8988T (cell line): ENCODE results near the gene MRPL45.
"Not testable (repeated sequence)": the region's sequence is repeated elsewhere in the genome, so short reads cannot be mapped to it uniquely, and the experiment has no call there.

Experiments
- DNase-seq: peaks from one replicate; pipeline ENCODE4 v3.0.0; 2011

Gene MRPL45

DNA sequence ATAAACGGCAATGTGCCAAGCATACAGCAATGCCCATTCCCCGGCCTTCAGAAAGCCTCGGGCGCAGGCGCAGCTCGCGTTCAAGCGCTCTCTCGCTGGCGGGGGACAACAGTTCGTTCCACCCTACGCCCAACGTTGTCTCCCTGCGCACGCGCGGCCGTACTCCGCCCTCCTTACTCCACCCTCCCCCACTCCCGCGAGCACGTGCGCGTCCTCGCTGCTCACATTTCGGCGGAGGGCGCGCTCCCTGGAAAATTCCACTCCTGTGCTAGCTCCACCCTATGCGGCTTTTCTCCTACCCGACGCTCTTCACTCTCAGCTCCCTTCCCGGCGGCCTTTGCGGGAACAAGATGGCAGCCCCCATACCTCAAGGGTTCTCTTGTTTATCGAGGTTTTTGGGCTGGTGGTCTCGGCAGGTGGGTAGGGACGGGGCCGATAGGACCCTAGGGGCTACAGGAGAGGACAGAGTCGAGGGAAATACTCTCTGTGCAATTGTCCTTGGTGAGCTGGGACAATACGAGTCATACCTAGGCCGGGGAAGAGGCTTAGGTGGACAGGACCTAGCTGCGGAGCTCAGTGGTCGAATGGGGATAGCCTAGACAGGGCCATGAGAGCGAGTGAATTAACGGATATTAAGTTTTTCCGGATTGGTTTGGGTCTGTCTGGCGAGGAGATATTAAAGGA lies at the start of gene MRPL45:
MRPL45 (plus strand) TSS at position 335 of the 684 bp plus-strand sequence; CDS start at position 351, 16 bp downstream.
- DNase-seq: peak; percentile 52

DNA sequence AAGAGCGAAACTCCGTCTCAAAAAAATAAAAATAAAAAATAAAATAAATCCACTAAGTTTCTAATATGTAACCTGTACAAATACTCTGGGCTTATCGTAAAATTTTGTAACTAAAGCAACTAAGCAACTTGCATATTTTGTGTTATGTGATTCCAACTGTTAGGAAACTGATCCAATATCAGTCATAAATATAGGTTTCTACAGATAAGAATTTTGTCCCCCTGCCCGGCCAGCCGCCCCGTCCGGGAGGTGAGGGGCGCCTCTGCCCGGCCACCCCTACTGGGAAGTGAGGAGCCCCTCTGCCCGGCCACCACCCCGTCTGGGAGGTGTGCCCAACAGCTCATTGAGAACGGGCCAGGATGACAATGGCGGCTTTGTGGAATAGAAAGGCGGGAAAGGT lies 43.8 kb upstream of the MRPL45 start:
- not testable (repeated sequence) for DNase-seq

DNA sequence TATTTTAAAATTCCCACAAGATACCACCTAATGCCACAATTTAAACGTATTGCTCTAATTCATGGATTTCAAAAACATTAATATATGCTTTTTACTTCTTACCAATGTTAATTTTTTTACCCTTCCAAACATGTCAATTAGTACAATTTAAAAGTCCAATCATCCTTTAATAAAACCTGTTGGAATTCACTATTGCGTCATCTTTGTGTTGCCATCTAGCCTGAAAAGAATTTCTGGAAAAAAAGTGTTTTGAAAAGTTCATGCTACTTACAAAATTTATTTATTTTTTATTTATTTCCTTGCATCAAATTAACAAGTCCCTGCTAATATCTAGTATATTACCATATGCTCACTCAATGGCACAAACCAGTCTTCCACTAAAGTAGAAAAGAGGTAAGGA lies 42.6 kb upstream of the MRPL45 start:
- DNase-seq: not testable (repeated sequence)

DNA sequence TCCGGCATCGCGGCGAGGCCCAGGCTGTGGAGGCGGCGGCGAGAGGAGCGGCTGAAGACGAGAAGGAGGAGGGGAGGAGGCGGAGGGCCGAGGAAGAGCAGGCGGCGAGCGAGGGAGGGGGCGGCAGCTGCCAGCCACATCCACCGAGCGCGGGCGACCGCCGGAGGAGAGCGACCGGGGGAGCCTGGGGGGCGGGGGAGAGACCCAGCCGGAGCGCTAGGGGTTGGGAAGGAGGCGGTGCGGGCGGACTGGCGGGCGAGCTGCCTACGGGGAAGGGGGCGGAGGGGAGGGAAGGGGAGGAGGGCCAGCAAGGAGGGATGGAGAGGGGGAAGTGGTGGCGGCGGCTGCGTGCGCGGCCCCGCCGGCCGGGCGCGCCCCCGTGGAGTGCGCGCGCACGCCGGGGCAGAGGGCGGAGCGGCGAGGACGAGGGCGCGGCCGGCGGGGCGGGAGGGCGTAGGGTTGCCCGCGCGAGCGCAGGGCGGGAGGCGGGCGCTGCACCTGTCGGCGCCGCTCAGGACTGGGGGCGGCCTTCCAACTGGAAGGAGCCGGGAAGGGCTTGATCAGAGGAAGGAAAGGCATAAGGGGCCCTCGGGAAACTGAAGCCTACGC lies 39.9 kb upstream of the MRPL45 start:
- peak; percentile 44 for DNase-seq

DNA sequence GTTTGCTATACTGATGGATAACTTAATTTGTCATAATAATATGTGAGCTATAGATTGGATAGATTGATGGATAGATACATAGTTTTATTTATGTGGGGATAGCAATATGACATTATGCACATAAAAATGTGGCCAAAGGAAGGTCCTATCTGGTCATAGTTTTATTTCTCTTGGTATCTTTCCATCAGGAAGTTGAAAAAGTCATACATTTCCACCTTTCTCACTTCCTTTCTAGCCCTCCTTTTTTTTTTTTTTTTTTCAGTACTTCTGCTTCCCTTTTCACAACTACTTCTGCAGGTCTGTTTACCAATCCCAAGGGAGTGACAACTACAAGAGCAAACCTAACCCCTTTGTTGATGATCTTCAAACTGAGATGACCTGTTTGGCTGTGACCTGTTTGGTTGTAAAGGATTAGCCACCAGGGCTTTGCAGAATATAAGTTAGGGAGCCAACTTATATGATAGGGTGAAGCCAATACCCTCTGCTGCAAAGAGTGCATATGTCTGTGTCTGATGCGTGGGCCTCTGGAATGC lies 30.9 kb upstream of the MRPL45 start:
- not testable (repeated sequence) for DNase-seq

DNA sequence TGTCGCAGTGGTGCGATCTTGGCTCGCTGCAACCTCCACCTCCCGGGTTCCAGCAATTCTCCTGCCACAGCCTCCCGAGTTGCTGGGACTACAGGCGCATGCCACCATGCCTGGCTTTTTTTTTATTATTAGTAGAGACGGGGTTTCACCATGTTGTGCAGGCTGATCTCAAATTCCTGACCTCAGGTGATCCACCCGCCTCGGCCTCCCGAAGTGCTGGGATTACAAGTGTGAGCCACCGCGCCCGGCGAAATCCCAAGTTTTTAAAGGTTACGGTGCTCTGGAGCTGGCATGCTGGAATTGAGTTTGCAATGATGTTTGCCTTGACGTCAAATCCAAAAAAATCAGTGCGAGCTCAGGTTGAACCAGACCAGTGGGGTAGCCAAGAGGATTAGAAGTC lies 30.4 kb upstream of the MRPL45 start:
- DNase-seq: not testable (repeated sequence)

- DNase-seq: not testable (repeated sequence)
Measured at GRCh38 chr17:38268138-38268537, 28.8 kb upstream of the MRPL45 start.

DNA sequence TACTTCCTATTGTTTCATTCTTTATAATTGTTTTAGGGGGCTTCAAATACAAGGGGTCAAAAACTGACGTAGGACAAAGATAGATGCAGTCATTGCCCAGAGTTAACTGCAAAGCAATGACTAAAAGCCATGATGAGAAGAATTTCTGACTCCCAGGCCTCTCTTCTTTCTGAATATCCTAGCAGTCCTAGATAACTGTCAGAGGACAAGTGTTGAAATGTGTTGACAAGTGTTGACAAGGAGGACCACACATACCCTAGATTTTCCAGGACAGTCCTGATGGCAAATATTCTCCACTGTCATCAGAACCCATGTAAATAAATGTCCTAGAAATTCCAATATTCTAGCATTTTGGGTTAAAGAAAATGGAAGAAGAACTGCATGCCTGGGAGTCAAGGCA lies 27.9 kb upstream of the MRPL45 start:
- DNase-seq: not testable (repeated sequence)

- DNase-seq: not testable (repeated sequence)
Measured at GRCh38 chr17:38269552-38269951, 27.4 kb upstream of the MRPL45 start.

DNA sequence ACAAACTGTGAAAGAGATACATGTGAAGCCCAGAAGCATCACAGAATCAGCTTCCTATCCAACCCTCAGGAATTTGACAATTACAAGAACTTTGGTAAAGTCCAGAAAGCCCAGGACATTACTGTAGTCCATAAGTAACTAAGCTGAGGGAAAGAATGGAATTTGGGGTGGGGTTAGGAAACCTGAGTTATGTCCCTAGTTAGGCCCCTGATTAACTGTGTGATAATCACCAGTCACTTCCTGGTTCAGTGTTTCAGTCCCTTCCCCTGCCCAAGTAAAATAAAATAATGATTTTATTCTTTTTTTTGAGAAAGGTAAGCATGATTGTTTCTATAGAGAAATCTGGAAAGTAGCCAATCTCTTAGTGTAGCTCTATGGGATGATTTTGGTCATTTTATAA lies 11.0 kb upstream of the MRPL45 start:
- not testable (repeated sequence) for DNase-seq

GRCh38 chr17:38286501-38287091 lies 10.4 kb upstream of the MRPL45 start:
- not testable (repeated sequence) for DNase-seq

DNA sequence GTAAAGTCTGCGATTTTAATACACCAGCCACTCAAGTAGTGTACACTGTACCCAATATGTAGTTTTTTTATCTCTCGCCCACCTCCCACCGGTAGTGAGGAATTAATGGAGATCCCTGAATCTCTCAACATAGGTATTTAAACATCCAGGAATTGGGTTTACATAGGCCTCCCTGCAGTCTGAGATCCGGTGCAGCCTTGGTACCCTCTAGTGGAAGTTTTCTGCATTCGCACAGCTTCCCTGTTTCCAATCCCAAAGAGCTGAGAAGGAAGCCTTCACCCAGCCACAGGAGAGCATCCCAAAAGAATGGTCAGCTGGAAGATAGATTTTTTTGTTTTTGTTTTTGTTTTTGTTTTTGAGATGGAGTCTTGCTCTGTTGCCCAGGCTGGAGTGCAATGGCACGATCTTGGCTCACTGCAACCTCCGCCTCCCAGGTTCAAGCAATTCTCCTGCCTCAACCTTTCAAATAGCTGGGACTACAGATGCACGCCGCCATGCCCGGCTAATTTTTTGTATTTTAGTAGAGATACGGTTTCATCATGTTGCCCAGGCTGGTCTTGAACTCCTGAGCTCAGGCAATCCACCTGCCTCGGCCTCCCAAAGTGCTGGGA lies 8.6 kb upstream of the MRPL45 start:
- not testable (repeated sequence) for DNase-seq

GRCh38 chr17:38289760-38290159 lies 7.2 kb upstream of the MRPL45 start:
- not testable (repeated sequence) for DNase-seq

GRCh38 chr17:38295602-38296365 lies 1.2 kb upstream of the MRPL45 start:
- not testable (repeated sequence) for DNase-seq

DNA sequence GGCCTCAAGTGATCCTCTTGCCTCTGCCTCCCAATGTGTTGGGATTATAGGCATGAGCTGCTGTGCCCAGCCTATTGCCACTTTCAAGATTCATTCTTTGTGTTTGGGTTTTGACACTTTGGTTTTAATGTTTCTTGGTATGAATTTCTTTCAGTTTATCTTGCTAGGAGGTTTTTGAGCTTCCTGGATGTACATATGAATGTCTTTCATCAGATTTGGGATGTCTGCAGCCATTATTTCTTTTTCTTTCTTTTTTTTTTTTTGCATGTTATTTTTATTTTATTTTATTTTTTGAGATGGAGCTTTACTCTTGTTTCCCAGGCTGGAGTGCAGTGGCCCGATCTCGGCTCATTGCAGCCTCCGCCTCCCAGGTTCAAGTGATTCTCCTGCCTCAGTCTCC lies 18.5 kb downstream of the MRPL45 start:
- DNase-seq: no peak

- no peak for DNase-seq
Measured at GRCh38 chr17:38317081-38317480, 20.1 kb downstream of the MRPL45 start.

DNA sequence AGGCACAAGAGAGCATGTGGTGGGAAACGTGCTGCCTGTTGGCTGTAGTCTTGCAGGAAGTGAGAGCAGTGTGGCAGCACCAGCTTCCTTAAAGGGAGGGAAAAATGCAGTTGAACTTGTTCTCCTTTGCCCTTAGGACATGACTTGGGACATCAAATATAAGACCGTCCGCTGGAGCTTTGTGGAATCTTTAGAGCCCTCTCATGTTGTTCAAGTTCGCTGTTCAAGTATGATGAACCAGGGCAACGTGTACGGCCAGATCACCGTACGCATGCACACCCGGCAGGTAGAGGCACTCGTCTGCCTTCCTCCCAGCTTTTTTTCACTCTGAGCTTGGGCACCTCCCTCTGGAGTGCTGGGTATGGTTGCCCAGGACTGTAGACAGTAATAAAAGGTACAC lies 23.5 kb downstream of the MRPL45 start:
- no peak for DNase-seq

DNA sequence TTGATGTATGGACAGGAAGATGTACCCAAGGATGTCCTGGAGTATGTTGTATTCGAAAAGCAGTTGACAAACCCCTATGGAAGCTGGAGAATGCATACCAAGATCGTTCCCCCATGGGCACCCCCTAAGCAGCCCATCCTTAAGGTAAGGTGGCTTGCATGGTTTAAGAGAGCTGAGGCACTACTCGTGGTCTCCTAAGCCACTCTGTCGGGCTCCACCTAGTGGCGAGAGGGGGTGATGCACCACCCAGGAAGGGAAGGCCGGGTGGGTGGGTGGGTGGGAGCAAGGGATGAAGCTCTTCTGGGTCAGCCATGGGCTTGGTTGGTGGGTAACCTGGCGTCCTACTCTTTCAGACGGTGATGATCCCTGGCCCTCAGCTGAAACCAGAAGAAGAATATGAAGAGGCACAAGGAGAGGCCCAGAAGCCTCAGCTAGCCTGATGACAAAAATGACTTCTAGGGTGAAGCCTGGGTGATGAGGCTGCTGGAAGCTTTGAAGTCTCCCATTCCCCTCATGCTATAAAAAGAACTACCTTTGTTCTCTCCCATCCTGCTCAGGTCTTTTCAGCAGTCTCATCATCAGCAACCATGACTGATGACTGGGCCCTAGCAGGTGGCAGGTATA lies 25.3 kb downstream of the MRPL45 start:
- DNase-seq: peak; percentile 55

- DNase-seq: no peak
Measured at GRCh38 chr17:38322897-38323296, 25.9 kb downstream of the MRPL45 start.

DNA sequence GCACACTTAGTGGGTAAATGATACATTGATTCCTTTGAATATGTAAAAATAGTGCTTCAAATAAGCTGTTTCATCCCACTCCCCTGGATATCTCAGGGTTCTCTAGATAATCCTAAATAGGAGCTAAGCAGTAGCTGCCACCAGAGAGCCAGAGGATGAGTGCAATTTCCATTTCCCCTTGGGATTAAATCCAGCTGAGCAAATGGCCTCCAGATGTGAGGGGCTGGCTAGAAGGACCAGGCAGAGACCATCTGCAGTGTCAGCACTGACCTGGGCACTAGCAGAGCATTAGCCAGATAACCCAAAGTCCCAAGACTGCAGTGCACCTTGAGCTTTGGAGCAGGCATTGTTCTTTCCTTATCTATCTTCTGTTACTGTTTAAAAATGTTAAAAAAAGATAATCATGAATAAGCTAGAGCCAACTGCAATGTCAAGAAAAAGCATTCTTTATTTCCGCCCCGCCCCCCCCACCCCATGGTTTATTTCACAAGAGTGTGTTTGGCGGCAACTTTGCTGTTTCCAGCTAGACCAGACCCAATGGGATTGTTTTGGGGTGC lies 27.3 kb downstream of the MRPL45 start:
- DNase-seq: no peak

DNA sequence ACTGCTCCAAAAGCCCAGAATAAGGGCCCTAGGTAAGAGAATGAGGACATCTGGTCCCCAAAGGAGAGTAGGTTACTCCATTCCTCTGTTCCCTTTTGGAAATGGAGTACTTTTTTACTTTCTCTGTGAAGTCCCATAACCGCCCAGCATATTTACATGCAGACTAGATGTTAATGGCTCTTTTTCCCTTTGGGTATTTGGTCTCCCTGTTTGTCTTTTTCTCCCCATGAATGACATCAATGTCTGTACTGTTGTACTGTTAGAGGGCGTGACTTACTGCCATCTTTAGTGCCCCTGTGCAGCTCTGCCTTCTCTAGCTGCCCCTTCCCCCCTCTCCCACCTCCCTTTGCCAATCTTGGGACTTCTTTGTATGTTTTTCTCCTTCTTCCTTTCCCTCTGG lies 27.8 kb downstream of the MRPL45 start:
- DNase-seq: no peak
